Endodermal cell (in vitro differentiated cells): ENCODE measurements around the gene KRTAP4-16. TPM values are rescaled to one million over a fixed set of nuclear protein-coding genes. Genes with fewer than 3 reads are reported as not detected.

Experiments used
- DNase-seq: peaks from one replicate; pipeline ENCODE4 v3.0.0-alpha.2; 2017
- H3K27ac ChIP-seq: 2 replicates; pipeline ENCODE4 v1.5.1; 2013; ENCODE audit warnings: mild to moderate bottlenecking, low read depth, low read length, moderate library complexity
- H3K27me3 ChIP-seq: 2 replicates; pipeline ENCODE4 v1.6.1; 2013; ENCODE audit warnings: mild to moderate bottlenecking, low read length, moderate library complexity; ENCODE audit not compliant: insufficient read depth, control insufficient read depth, poor library complexity, severe bottlenecking
- H3K36me3 ChIP-seq: 2 replicates; pipeline ENCODE4 v1.7.0; 2013; ENCODE audit warnings: mild to moderate bottlenecking, low read length, moderate library complexity; ENCODE audit not compliant: control insufficient read depth, insufficient read depth
- H3K4me1 ChIP-seq: one replicate; pipeline ENCODE4 v1.7.0; 2013; ENCODE audit warnings: low read length; ENCODE audit not compliant: control insufficient read depth, insufficient read depth
- H3K4me3 ChIP-seq: 2 replicates; pipeline ENCODE4 v1.5.1; 2013; ENCODE audit warnings: mild to moderate bottlenecking, low read length, moderate library complexity
- H3K9ac ChIP-seq: 2 replicates; pipeline ENCODE4 v1.6.1; 2013; ENCODE audit warnings: mild to moderate bottlenecking, low read length, moderate library complexity; ENCODE audit not compliant: poor library complexity, severe bottlenecking; ENCODE audit errors: extremely low read depth
- H3K9me3 ChIP-seq: 2 replicates; pipeline ENCODE4 v1.6.1; 2013; ENCODE audit warnings: mild to moderate bottlenecking, low read length, moderate library complexity; ENCODE audit not compliant: control insufficient read depth
- H3K27ac Mint-ChIP-seq: 2 replicates; pipeline ENCODE4 v1.8.0; 2020; ENCODE audit warnings: mixed read lengths
- H3K27me3 Mint-ChIP-seq: 2 replicates; pipeline ENCODE4 v1.8.0; 2021; ENCODE audit warnings: mild to moderate bottlenecking, mixed read lengths; ENCODE audit not compliant: insufficient read depth
- H3K36me3 Mint-ChIP-seq: 2 replicates; pipeline ENCODE4 v1.8.0; 2020; ENCODE audit warnings: low read depth, mixed read lengths
- H3K4me1 Mint-ChIP-seq: 2 replicates; pipeline ENCODE4 v1.8.0; 2020; ENCODE audit warnings: mixed read lengths
- H3K4me3 Mint-ChIP-seq: 2 replicates; pipeline ENCODE4 v1.8.0; 2020; ENCODE audit warnings: mild to moderate bottlenecking, moderate library complexity, mixed read lengths
- H3K9me3 Mint-ChIP-seq: 2 replicates; pipeline ENCODE4 v1.8.0; 2020; ENCODE audit warnings: mild to moderate bottlenecking, mixed read lengths
- CTCF ChIP-seq: fragments of 200-600 bp; sonication (generic); conservative IDR thresholded peaks from 2 replicates; pipeline ENCODE4 v1.5.0; 2021; ENCODE audit warnings: antibody characterized with exemption, mild to moderate bottlenecking
- WGBS, 2 experiments: methylation state at CpG; one replicate each; pipeline versions ENCODE4 v1.1.5 to v1.1.7; 2013; ENCODE audit warnings: missing lambda C conversion rate in 2 of 2, mixed read lengths in 1 of 2; ENCODE audit not compliant: insufficient coverage in 1 of 2, insufficient read length in 1 of 2; 5-methylcytosine and 5-hydroxymethylcytosine counted together
- total RNA-seq, 2 donors: library from RNA; stranded (reverse); fragmentation: NEBNext Ultra II Directional in 1 of 2; extraction: Animal tissue kit (Norgen Biotek cat#: 25700) in 1 of 2; gene quantifications; 2 replicates in 1 of 2; 3 replicates in 1 of 2; pipeline ENCODE4 v1.2.1, GENCODE V29; 2021

The KRTAP4-16 gene
- total RNA-seq, 2 donors from 2014 or later: not detected

- no peak overlapping the region for H3K27ac Mint-ChIP-seq
- no peaks in the 10 kb centered on the region for H3K4me1 Mint-ChIP-seq
- no peaks in the 10 kb centered on the region for H3K4me1 ChIP-seq
- peaks cover 2% of the 10 kb centered on the region for H3K27me3 Mint-ChIP-seq
- H3K9me3 Mint-ChIP-seq: peaks cover 2% of the 10 kb centered on the region
- H3K36me3 Mint-ChIP-seq: no peaks in the 10 kb centered on the region
- no peak for DNase-seq
- H3K36me3 ChIP-seq: no peaks in the 10 kb centered on the region
- H3K4me3 ChIP-seq: no peak overlapping the region
- no peak overlapping the region for H3K27ac ChIP-seq
- H3K27me3 ChIP-seq: no peaks in the 10 kb centered on the region
- 78 to 87% methylated on average over 2 to 4 of the region's 4 CpGs for WGBS, 2 experiments
- no peak overlapping the region for H3K4me3 Mint-ChIP-seq
- TF ChIP-seq CTCF: no peak
- H3K9ac ChIP-seq: no peak overlapping the region
- H3K9me3 ChIP-seq: no peaks in the 10 kb centered on the region
These were observed 19.4 kb downstream of the KRTAP4-16 start for GRCh38 chr17:41082626-41083025.

DNA sequence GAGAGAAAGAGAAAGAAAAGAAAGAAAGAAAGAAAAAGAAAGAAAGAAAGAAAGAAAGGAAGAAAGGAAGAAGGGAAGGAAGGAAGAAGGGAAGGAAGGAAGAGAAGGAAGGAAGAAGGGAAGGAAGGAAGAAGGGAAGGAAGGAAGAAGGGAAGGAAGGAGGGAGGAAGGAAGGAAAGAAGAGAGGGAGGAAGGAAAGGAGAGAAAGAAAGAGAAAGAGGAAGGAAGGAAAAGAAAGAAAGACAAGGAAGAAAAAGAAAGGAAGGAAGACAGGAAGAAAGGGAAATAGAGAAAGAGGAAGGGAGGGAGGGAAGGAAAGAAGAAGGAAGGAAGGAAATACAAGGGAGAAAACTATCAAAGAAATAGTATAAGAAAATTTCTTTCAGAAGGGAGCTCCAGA, 25.2 kb downstream of the KRTAP4-16 start:
- peaks cover 5% of the 10 kb centered on the region for H3K27me3 Mint-ChIP-seq
- no peak overlapping the region for H3K4me3 Mint-ChIP-seq
- Histone ChIP-seq H3K36me3 (no peaks in the 10 kb centered on the region), H3K4me1 (no peaks in the 10 kb centered on the region), H3K9me3 (no peaks in the 10 kb centered on the region), H3K27ac (no peak overlapping the region), H3K4me3 (no peak overlapping the region), H3K9ac (no peak overlapping the region), H3K27me3 (no peaks in the 10 kb centered on the region)
- DNase-seq: no peak
- no peaks in the 10 kb centered on the region for H3K4me1 Mint-ChIP-seq
- H3K27ac Mint-ChIP-seq: no peak overlapping the region
- H3K9me3 Mint-ChIP-seq: no peaks in the 10 kb centered on the region
- TF ChIP-seq CTCF: no peak
- no peaks in the 10 kb centered on the region for H3K36me3 Mint-ChIP-seq

GRCh38 chr17:41073676-41074075, 28.3 kb downstream of the KRTAP4-16 start:
- H3K4me3 ChIP-seq: no peak overlapping the region
- H3K27me3 Mint-ChIP-seq: peaks cover 5% of the 10 kb centered on the region
- no peak overlapping the region for H3K9ac ChIP-seq
- no peaks in the 10 kb centered on the region for H3K27me3 ChIP-seq
- no peaks in the 10 kb centered on the region for H3K4me1 ChIP-seq
- H3K27ac Mint-ChIP-seq: no peak overlapping the region
- no peaks in the 10 kb centered on the region for H3K4me1 Mint-ChIP-seq
- H3K36me3 Mint-ChIP-seq: no peaks in the 10 kb centered on the region
- DNase-seq: no peak
- no peak overlapping the region for H3K27ac ChIP-seq
- TF ChIP-seq CTCF: no peak
- WGBS, 2 experiments: 89 to 95% methylated on average over 2 of the region's 2 CpGs
- H3K4me3 Mint-ChIP-seq: no peak overlapping the region
- H3K36me3 ChIP-seq: no peaks in the 10 kb centered on the region
- H3K9me3 ChIP-seq: no peaks in the 10 kb centered on the region
- H3K9me3 Mint-ChIP-seq: no peaks in the 10 kb centered on the region
